HG03097 (cell line): ENCODE measurements around the gene MDM4.
"Not testable (repeated sequence)": the region's sequence is repeated elsewhere in the genome, so short reads cannot be mapped to it uniquely, and the experiment has no call there.

Source experiments
- ATAC-seq: cut with Tn5 transposase; IDR thresholded peaks from one replicate; pipeline ENCODE4 v1.9.1; 2021; ENCODE audit not compliant: unreplicated experiment, low FRiP score

The MDM4 gene

GRCh38 chr1:204511366-204511765 is 4.8 kb upstream of the MDM4 start:
- no peak for ATAC-seq

DNA sequence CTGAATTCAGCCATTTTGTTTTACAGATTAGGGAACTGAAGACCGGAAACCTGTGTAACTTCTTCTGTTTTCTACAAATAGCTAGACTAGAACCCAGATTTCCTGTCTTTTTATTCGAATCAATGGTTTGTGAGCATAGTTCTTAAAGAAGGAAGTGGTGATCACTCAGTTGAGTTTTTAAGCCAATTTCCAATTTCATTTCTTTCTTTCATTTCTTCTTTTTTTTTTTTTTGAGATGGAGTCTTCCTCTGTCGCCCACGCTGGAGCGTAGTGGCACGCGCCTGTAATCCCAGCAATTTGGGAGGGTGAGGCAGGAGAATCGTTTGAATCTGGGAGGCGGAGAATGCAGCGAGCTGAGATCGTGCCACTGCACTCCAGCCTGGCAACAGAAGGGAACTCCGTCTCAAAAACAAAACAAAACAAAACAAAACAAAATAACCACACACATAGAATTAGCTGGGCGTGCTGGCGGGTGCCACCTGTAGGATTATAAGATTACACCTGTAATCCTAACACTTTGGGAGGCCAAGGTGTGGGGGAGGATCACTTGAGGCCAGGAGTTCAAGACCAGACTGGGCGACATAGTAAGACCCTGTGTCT is 3.0 kb upstream of the MDM4 start:
- ATAC-seq: peak; percentile 33

GRCh38 chr1:204514828-204515227 is 1.4 kb upstream of the MDM4 start:
- no peak for ATAC-seq

GRCh38 chr1:204517382-204517781 is 1.2 kb downstream of the MDM4 start:
- ATAC-seq: not testable (repeated sequence)

DNA sequence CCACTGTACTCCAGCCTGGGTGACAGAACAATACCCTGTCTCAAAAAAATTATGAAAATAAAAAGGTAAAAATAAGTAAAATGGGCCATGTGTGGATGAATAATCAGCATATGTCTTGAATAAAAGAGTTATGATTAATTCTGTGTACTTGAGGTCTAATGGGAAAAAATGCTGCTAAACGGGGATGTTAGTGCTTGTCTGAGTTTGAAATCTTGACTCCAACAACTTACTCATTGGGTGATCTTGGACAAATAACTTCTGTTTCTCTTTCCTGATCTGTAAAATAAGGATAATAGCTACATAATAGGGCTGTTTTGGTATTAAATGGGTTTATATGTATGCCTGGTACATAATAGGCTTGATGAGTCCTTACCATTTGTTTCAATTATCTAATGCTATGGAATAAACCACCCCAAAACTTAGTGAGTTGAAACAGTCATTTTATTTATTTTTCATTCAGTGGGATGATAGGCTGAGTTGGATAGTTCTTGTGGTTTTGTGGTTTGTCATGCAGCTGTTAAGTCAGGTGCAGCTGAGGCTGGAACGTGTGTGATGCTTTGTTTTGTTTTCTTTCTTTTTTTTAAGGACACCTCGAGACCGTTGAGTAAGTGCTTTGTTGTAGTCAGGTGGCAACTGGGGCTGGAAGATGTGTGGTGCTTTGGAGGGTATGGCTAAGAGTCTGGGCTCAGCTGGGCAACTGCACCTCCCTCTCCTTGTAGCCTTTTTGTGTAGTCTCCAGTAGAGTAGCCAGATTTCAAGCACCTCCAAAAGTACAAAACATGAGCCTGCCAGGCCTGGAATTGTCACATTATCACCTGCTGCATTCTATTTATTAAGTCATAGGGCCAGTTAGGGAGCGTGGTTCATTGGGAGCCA is 4.9 kb downstream of the MDM4 start:
- peak; percentile 40 for ATAC-seq

GRCh38 chr1:204521941-204522521 is 5.8 kb downstream of the MDM4 start:
- ATAC-seq: not testable (repeated sequence)

GRCh38 chr1:204523605-204524215 is 7.5 kb downstream of the MDM4 start:
- no peak for ATAC-seq

DNA sequence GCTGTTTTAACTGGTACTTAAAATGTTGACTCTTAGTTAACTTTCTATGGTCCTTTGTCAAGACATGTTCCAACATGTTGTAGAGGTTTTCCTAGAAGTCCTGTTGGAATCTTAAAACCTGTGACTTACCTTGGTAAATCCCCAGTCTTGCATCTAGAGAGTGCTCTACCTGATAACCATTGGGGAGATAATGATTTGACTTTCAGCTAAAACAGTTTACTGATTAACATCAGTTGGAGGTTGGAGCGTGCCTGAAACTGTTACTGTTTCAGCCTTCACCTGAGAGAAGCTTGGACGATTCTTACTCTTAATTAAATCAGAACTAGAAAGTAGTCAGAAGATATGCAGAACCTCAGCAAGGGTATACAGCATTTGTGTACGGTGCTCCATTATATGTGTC is 8.8 kb downstream of the MDM4 start:
- ATAC-seq: peak; percentile 34

DNA sequence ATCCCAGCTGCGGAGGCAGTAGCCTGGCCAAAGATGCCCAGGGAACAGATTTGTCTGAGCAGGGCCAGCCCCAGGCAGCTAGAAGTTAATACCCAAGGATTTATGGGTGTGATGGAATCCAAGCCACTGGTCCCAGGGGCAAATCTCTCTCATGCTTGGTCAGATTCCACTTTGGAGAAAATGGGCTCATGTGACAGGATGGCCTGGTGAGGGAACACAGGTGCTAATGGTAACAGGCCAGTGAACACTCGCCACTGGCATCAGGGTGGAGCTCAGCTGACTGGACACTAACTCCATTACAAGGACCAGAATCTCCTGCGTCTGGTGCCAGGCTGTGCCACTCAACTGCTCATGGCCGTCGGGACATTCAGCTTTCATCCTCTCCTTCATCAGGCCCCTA is 12.0 kb downstream of the MDM4 start:
- ATAC-seq: no peak

- no peak for ATAC-seq
Observed at GRCh38 chr1:204528677-204529076, 12.5 kb downstream of the MDM4 start.

DNA sequence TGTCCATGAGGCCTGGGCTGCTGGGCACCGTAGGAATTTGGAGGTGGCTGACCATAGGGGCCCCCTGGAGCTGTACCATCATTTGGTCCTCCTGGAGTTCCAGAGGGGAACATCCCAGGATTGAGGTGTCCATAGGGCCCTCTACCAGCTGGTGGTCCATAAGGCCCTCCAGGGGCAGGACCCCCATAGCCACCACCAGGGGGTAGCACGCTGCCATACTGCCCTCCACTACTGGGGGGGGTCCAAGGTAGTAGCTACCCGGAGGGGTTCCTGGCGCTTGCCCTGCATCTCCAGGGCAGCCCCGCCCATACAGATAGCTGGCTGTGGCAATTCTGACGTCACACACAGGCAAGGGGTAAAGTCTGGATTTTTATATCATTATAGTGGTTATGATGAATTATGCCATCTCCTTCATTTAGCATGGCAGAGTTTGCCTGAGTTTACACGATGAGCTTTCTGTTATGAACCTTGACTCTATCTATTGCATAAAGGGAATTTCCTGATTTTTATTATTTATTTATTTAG is 13.2 kb downstream of the MDM4 start:
- no peak for ATAC-seq

GRCh38 chr1:204530932-204531331 is 14.7 kb downstream of the MDM4 start:
- peak; percentile 62 for ATAC-seq

- no peak for ATAC-seq
Observed at GRCh38 chr1:204532832-204533231, 16.6 kb downstream of the MDM4 start.

DNA sequence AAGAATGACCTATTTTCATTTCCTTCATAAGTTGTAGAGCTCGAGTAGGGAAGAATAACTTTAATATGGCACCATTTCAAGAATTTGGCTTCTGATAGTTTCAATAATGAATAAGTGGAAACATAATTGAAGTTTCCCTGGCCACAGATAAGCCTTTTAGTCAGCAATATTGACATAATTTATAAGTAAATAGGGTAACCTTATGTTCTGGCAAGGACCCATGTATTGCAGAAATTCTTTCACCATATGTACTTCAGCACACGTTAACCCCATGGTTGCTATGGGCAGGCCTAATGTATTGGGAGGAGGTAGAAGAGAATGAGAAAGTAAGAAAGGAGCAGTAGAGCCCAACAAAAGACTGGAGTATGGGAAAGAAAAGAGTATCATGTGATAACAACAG is 25.4 kb downstream of the MDM4 start:
- ATAC-seq: no peak

DNA sequence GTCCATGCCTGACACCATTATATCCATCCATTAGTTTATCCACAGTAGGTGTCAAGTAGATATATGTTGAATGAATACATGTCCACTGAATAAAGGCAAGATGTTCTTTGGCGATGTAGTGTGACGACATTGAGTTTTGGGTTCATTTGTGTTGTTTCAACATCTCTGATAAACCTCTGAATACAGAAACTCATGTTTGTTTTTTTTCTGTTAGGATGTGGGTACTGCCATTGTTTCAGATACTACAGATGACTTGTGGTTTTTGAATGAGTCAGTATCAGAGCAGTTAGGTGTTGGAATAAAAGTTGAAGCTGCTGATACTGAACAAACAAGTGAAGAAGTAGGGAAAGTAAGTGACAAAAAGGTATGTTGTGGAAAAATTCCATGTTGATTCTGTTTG is 28.1 kb downstream of the MDM4 start:
- ATAC-seq: peak; percentile 69

GRCh38 chr1:204545202-204545601 is 29.0 kb downstream of the MDM4 start:
- no peak for ATAC-seq

- ATAC-seq: no peak
Observed at GRCh38 chr1:204545881-204546280, 29.7 kb downstream of the MDM4 start.

DNA sequence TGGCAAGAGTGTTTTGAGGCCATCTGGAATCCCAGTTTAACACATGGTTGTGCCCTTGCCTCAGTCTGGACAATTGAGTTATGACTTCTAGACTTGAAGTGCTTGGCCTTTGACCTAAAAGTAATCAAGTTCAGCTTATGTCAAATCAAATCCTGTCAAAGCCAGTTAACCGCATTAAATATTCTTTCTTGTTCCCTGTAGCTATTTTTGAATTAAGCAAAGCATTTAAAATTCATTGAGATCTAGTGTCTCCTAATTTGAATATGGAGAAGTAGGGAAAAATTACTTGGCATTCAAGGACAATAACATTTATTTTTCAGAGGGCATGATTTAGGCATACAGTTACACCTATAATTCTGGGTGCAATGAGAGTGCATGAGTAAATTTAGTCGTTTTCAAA is 32.1 kb downstream of the MDM4 start:
- ATAC-seq: no peak

DNA sequence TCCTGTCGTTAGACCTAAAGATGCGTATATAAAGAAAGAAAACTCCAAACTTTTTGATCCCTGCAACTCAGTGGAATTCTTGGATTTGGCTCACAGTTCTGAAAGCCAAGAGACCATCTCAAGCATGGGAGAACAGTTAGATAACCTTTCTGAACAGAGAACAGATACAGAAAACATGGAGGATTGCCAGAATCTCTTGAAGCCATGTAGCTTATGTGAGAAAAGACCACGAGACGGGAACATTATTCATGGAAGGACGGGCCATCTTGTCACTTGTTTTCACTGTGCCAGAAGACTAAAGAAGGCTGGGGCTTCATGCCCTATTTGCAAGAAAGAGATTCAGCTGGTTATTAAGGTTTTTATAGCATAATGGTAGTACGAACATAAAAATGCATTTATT is 33.1 kb downstream of the MDM4 start:
- no peak for ATAC-seq

- ATAC-seq: no peak
Observed at GRCh38 chr1:204550926-204551325, 34.7 kb downstream of the MDM4 start.

GRCh38 chr1:204556458-204557052 is 40.3 kb downstream of the MDM4 start:
- no peak for ATAC-seq
